ENCODE data around the gene SGCE. TPM values are rescaled to one million over a fixed set of nuclear protein-coding genes. Genes with fewer than 3 reads are reported as not detected.

SGCE gene
- total and polyA plus RNA-seq, 4 donors = 9.3 to 70.6 (median 44.2) TPM

DNA sequence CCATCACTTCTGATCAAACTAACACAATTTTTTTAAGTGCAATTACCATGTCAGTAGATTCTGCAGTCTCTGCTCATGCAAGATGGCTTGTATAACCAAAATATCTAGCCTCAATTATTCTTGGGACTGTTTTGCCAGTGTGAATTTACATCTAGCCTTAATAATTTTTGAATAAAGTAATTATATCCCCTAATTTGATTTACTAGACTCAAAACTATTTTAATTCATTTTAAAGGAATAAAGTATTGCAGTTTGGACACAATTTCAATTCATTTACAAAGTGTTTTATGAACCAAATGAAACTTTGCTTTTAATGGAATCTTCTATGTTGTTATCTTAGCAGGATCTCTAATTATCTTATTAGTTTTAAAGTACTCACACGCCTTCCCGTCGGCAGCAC, 55.7 kb downstream of the SGCE start:
- WGBS = 97% methylated on average over 3 of the region's 3 CpGs
- no peaks in the 10 kb centered on the region for H3K36me3 ChIP-seq (ENCODE audit: control insufficient read depth in 4 of 4, insufficient read depth in 3 of 4, low read depth in 1 of 4, low read length in 3 of 4)
- TF ChIP-seq SP1 (IDR thresholded peaks at IDR 0.05) (no peak), HNF4A (conservative IDR thresholded peaks at IDR 0.05) (no peak), TAF1 (conservative IDR thresholded peaks at IDR 0.05) (no peak)
- TF ChIP-seq, protein P1, sequence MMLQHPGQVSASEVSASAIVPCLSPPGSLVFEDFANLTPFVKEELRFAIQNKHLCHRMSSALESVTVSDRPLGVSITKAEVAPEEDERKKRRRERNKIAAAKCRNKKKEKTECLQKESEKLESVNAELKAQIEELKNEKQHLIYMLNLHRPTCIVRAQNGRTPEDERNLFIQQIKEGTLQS (IDR thresholded peaks at IDR 0.05) = no peak
- TF ChIP-seq, protein P2, sequence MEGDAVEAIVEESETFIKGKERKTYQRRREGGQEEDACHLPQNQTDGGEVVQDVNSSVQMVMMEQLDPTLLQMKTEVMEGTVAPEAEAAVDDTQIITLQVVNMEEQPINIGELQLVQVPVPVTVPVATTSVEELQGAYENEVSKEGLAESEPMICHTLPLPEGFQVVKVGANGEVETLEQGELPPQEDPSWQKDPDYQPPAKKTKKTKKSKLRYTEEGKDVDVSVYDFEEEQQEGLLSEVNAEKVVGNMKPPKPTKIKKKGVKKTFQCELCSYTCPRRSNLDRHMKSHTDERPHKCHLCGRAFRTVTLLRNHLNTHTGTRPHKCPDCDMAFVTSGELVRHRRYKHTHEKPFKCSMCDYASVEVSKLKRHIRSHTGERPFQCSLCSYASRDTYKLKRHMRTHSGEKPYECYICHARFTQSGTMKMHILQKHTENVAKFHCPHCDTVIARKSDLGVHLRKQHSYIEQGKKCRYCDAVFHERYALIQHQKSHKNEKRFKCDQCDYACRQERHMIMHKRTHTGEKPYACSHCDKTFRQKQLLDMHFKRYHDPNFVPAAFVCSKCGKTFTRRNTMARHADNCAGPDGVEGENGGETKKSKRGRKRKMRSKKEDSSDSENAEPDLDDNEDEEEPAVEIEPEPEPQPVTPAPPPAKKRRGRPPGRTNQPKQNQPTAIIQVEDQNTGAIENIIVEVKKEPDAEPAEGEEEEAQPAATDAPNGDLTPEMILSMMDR (IDR thresholded peaks at IDR 0.05; ENCODE audit: low read depth, low read length, missing input control) = no peak
- no peak overlapping the region for H3K9ac ChIP-seq (ENCODE audit: low read depth in 1 of 2, low read length in 2 of 2)
- DNase-seq (ENCODE audit: low spot score) = no peak
- no peak overlapping the region for H3K27ac ChIP-seq (ENCODE audit: low read depth in 1 of 2, low read length in 2 of 2)
- no peak overlapping the region for H3K4me3 ChIP-seq (ENCODE audit: low read depth in 1 of 3, low read length in 3 of 3)
- H3K9me3 ChIP-seq (ENCODE audit: control insufficient read depth in 4 of 4, low read length in 3 of 4) = no peaks in the 10 kb centered on the region
- H3K27me3 ChIP-seq (ENCODE audit: control insufficient read depth in 4 of 4, insufficient read depth in 4 of 4, low read length in 3 of 4) = no peaks in the 10 kb centered on the region
- peaks cover 0 to 6% (median 5%) of the 10 kb centered on the region in 4 donors for H3K4me1 ChIP-seq (ENCODE audit: control insufficient read depth in 4 of 4, insufficient read depth in 4 of 4, low read length in 3 of 4)

DNA sequence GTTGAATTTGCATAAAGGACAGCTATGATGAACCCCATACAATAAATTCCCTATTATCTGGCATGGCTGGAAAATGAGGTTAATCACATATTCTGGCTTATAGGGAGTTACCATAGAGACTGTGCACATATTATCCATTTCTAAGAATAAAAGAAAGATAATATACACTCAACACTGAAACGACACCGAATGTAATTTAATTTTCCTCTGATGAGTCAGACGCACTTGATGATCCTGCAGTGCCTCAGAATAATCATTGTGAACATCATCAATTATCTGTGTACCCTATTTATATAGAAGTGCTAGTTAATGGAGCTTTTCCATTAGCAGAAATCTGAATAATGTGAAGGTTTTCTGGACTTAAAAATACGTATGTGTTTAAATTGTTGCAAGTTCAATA, 60.2 kb downstream of the SGCE start:
- peaks cover 0 to 2% (median 0%) of the 10 kb centered on the region in 4 donors for H3K27me3 ChIP-seq (ENCODE audit: control insufficient read depth in 4 of 4, insufficient read depth in 4 of 4, low read length in 3 of 4)
- no peak overlapping the region for H3K9ac ChIP-seq (ENCODE audit: low read depth in 1 of 2, low read length in 2 of 2)
- H3K9me3 ChIP-seq (ENCODE audit: control insufficient read depth in 4 of 4, low read length in 3 of 4) = no peaks in the 10 kb centered on the region
- 88% methylated on average over 4 of the region's 4 CpGs for WGBS
- DNase-seq (ENCODE audit: low spot score) = no peak
- no peaks in the 10 kb centered on the region for H3K36me3 ChIP-seq (ENCODE audit: control insufficient read depth in 4 of 4, insufficient read depth in 3 of 4, low read depth in 1 of 4, low read length in 3 of 4)
- TF ChIP-seq HNF4A (conservative IDR thresholded peaks at IDR 0.05) = no peak
- no peak for TF ChIP-seq NR2F2 (IDR thresholded peaks at IDR 0.05)
- no peak for TF ChIP-seq JUND (IDR thresholded peaks at IDR 0.05)
- TF ChIP-seq, protein P2 (IDR thresholded peaks at IDR 0.05; ENCODE audit: low read depth, low read length, missing input control) = no peak
- TF ChIP-seq, protein P3, sequence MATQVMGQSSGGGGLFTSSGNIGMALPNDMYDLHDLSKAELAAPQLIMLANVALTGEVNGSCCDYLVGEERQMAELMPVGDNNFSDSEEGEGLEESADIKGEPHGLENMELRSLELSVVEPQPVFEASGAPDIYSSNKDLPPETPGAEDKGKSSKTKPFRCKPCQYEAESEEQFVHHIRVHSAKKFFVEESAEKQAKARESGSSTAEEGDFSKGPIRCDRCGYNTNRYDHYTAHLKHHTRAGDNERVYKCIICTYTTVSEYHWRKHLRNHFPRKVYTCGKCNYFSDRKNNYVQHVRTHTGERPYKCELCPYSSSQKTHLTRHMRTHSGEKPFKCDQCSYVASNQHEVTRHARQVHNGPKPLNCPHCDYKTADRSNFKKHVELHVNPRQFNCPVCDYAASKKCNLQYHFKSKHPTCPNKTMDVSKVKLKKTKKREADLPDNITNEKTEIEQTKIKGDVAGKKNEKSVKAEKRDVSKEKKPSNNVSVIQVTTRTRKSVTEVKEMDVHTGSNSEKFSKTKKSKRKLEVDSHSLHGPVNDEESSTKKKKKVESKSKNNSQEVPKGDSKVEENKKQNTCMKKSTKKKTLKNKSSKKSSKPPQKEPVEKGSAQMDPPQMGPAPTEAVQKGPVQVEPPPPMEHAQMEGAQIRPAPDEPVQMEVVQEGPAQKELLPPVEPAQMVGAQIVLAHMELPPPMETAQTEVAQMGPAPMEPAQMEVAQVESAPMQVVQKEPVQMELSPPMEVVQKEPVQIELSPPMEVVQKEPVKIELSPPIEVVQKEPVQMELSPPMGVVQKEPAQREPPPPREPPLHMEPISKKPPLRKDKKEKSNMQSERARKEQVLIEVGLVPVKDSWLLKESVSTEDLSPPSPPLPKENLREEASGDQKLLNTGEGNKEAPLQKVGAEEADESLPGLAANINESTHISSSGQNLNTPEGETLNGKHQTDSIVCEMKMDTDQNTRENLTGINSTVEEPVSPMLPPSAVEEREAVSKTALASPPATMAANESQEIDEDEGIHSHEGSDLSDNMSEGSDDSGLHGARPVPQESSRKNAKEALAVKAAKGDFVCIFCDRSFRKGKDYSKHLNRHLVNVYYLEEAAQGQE (IDR thresholded peaks at IDR 0.05) = no peak
- TF ChIP-seq, protein P4, sequence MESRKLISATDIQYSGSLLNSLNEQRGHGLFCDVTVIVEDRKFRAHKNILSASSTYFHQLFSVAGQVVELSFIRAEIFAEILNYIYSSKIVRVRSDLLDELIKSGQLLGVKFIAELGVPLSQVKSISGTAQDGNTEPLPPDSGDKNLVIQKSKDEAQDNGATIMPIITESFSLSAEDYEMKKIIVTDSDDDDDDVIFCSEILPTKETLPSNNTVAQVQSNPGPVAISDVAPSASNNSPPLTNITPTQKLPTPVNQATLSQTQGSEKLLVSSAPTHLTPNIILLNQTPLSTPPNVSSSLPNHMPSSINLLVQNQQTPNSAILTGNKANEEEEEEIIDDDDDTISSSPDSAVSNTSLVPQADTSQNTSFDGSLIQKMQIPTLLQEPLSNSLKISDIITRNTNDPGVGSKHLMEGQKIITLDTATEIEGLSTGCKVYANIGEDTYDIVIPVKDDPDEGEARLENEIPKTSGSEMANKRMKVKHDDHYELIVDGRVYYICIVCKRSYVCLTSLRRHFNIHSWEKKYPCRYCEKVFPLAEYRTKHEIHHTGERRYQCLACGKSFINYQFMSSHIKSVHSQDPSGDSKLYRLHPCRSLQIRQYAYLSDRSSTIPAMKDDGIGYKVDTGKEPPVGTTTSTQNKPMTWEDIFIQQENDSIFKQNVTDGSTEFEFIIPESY (IDR thresholded peaks at IDR 0.05) = no peak
- TF ChIP-seq FOXA1 (IDR thresholded peaks at IDR 0.05) = no peak
- TF ChIP-seq HNF4G (IDR thresholded peaks at IDR 0.05) = no peak
- TF ChIP-seq TAF1 (conservative IDR thresholded peaks at IDR 0.05) = no peak
- no peak for TF ChIP-seq FOXA2 (IDR thresholded peaks at IDR 0.05)
- TF ChIP-seq GABPA (IDR thresholded peaks at IDR 0.05 in 1 of 2, conservative IDR thresholded peaks at IDR 0.05 in 1 of 2) = no peak
- no peak for TF ChIP-seq RAD21 (IDR thresholded peaks at IDR 0.05)
- TF ChIP-seq RXRA (IDR thresholded peaks at IDR 0.05) = no peak
- H3K4me1 ChIP-seq (ENCODE audit: control insufficient read depth in 4 of 4, insufficient read depth in 4 of 4, low read length in 3 of 4) = peaks cover 0 to 16% (median 11%) of the 10 kb centered on the region in 4 donors
- H3K4me3 ChIP-seq (ENCODE audit: low read depth in 1 of 3, low read length in 3 of 3) = no peak overlapping the region
- H3K27ac ChIP-seq (ENCODE audit: low read depth in 1 of 2, low read length in 2 of 2) = no peak overlapping the region
